ENCODE data around the gene KIF25.

Gene KIF25

DNA sequence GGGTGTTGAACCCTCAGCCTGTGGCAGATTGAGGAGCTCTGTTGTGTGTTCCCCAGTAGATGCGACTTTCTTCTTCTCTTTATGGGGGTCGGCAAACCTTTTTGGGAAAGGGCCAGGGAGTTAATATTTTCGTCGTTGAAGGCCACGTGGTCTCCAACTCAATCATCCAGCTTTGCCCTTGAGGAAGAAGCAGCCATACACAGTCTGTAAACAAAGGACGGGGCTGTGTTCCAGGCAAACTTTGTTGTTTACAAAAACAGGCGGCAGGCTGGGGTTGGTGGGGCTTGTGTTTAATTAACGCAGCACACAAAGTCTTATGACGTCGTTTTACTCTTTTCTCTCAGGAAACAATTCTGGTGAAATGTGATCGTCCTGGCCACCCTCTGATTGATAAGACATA is 20.2 kb downstream of the KIF25 start:
- TF ChIP-seq CSDC2 (CRISPR knock-in tag; IDR thresholded peaks at IDR 0.05) = no peak
- no peak for TF ChIP-seq ZNF70 (CRISPR knock-in tag; IDR thresholded peaks at IDR 0.05)
- ATAC-seq = no peak

DNA sequence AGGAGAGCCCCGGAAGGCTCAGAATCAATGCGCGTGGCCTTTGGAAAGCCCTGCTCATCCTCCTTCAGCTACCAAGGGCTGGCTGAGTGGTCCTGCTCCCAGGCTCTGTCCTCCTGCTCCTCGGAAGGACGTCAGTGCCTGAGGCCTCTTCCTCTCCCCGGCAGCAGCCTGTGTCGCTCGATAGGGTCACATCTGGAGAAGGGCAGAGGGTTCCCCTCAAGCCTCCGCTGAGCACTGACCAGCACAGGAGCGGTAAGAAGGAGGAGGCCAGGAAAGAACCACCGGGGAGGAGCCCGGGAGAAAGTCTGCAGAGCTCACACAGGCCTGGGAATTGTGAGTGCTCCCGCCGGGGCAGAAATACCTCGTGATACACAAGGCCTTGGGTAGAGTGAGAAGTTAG is 21.2 kb downstream of the KIF25 start:
- no peak for ATAC-seq
- TF ChIP-seq TCF4 (CRISPR knock-in tag; IDR thresholded peaks at IDR 0.05; ENCODE audit: borderline replicate concordance) (no peak), OSR1 (CRISPR knock-in tag; IDR thresholded peaks at IDR 0.05) (no peak), GLIS3 (CRISPR knock-in tag; IDR thresholded peaks at IDR 0.05) (no peak), ZC3H10 (CRISPR knock-in tag; IDR thresholded peaks at IDR 0.05) (no peak)
- TF ChIP-seq, protein P1, sequence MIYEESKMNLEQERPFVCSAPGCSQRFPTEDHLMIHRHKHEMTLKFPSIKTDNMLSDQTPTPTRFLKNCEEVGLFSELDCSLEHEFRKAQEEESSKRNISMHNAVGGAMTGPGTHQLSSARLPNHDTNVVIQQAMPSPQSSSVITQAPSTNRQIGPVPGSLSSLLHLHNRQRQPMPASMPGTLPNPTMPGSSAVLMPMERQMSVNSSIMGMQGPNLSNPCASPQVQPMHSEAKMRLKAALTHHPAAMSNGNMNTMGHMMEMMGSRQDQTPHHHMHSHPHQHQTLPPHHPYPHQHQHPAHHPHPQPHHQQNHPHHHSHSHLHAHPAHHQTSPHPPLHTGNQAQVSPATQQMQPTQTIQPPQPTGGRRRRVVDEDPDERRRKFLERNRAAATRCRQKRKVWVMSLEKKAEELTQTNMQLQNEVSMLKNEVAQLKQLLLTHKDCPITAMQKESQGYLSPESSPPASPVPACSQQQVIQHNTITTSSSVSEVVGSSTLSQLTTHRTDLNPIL (CRISPR knock-in tag; IDR thresholded peaks at IDR 0.05; ENCODE audit: low read depth) = no peak

DNA sequence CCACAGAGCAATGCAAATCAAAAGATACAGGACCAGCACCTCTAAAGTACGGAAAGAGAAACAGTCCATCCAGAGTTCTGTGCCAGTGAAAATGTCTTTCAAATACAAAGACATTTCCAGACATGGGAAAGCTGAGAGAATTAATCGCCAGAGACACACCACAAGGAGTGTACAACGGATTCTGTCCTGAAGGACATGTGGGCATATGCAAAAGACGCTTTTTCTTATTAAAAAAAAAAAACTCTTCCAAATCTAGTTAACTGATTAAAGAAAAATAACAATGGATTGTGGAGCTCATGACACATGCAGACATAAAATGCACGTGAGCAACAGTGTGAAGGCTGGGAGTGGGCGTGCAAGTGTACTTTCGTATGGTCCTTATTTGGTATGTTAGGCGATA is 22.8 kb downstream of the KIF25 start:
- ATAC-seq = no peak
- TF ChIP-seq ZNF70 (CRISPR knock-in tag; IDR thresholded peaks at IDR 0.05) = no peak
- no peak for TF ChIP-seq OSR1 (CRISPR knock-in tag; IDR thresholded peaks at IDR 0.05)
- no peak for TF ChIP-seq ZFP30 (CRISPR knock-in tag; IDR thresholded peaks at IDR 0.05)
- no peak for TF ChIP-seq ZC3H10 (CRISPR knock-in tag; IDR thresholded peaks at IDR 0.05)
- TF ChIP-seq, protein P2, sequence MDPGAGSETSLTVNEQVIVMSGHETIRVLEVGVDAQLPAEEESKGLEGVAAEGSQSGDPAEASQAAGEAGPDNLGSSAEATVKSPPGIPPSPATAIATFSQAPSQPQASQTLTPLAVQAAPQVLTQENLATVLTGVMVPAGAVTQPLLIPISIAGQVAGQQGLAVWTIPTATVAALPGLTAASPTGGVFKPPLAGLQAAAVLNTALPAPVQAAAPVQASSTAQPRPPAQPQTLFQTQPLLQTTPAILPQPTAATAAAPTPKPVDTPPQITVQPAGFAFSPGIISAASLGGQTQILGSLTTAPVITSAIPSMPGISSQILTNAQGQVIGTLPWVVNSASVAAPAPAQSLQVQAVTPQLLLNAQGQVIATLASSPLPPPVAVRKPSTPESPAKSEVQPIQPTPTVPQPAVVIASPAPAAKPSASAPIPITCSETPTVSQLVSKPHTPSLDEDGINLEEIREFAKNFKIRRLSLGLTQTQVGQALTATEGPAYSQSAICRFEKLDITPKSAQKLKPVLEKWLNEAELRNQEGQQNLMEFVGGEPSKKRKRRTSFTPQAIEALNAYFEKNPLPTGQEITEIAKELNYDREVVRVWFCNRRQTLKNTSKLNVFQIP (CRISPR knock-in tag; IDR thresholded peaks at IDR 0.05; ENCODE audit: borderline replicate concordance, low read depth) = no peak
- TF ChIP-seq TCF4 (CRISPR knock-in tag; IDR thresholded peaks at IDR 0.05; ENCODE audit: borderline replicate concordance) = no peak
- TF ChIP-seq ZFP3 (CRISPR knock-in tag; IDR thresholded peaks at IDR 0.05) = no peak
- TF ChIP-seq ZNF565 (CRISPR knock-in tag; conservative IDR thresholded peaks at IDR 0.05; ENCODE audit: low read depth) = no peak
- TF ChIP-seq, protein P1 (CRISPR knock-in tag; IDR thresholded peaks at IDR 0.05; ENCODE audit: low read depth) = no peak
- no peak for TF ChIP-seq ARNTL (CRISPR knock-in tag; IDR thresholded peaks at IDR 0.05; ENCODE audit: borderline replicate concordance, low read depth)
- TF ChIP-seq RARB (CRISPR knock-in tag; IDR thresholded peaks at IDR 0.05) = no peak
- no peak for TF ChIP-seq GLIS3 (CRISPR knock-in tag; IDR thresholded peaks at IDR 0.05)

DNA sequence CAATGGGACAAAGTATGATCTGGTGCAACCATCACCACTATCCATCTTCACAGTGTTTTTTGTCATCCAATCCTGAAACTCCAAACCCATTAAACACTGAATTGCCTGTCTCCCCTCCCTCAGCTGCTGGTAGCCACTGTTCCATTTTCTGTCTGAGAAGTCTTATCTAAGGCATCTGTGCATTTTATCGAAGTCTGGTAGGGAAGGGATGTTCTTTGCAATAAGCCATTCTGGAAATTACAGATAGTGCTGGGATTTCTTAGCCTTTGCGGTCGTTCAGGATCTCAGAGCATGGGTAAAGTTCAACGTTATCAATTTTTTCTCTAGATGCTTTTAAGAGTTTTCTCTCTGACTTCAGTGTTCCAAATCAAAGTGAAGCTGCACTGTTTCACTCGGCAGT is 24.1 kb downstream of the KIF25 start:
- TF ChIP-seq ZNF565 (CRISPR knock-in tag; conservative IDR thresholded peaks at IDR 0.05; ENCODE audit: low read depth) (no peak), CSDC2 (CRISPR knock-in tag; IDR thresholded peaks at IDR 0.05) (no peak), ZNF8 (CRISPR knock-in tag; IDR thresholded peaks at IDR 0.05) (no peak), ZFP3 (CRISPR knock-in tag; IDR thresholded peaks at IDR 0.05) (no peak), TCF4 (CRISPR knock-in tag; IDR thresholded peaks at IDR 0.05; ENCODE audit: borderline replicate concordance) (no peak)
- TF ChIP-seq, protein P1 (CRISPR knock-in tag; IDR thresholded peaks at IDR 0.05; ENCODE audit: low read depth) = no peak
- no peak for ATAC-seq

DNA sequence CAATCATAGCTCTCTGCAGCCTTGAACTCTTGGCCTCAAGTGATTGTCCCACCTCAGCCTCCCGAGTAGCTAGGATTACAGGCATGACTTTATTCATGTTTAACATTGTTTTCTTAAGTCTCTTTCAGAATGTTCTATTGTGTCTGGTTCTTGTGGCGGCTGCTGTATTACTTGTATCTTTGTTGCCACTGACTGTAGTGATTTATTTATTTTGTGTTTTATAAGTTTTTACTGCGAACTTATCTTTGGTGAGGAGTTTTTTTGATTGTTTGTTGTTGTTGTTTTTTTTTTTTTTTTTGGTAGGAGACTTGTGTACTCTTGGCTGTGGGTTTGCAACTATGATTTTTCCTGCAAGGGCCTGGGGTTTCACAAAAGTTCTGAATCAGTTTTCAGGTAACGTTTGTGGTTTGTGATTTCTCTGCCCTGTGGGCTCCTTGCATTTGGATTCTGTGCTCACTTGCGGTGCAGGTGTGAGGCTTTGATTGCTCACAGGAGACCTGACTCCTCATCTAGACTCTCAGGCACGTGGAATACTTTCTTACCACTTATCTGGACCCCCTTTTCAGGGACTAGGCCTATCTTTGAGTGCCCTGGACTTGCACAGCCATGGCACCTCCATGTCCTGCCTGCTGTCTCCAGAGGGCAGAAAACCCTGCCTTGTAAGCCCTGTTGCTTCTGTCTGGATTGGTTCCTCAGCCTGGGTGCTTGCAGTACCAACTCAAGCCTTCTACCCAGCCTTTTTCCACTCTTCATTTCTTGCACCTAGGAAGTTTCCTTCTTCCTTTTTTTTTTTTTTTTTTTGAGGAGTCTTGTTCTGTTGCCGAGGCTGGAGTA is 25.2 kb downstream of the KIF25 start:
- no peak for ATAC-seq
- TF ChIP-seq, protein P1 (CRISPR knock-in tag; IDR thresholded peaks at IDR 0.05; ENCODE audit: low read depth) = no peak
- TF ChIP-seq, protein P3, sequence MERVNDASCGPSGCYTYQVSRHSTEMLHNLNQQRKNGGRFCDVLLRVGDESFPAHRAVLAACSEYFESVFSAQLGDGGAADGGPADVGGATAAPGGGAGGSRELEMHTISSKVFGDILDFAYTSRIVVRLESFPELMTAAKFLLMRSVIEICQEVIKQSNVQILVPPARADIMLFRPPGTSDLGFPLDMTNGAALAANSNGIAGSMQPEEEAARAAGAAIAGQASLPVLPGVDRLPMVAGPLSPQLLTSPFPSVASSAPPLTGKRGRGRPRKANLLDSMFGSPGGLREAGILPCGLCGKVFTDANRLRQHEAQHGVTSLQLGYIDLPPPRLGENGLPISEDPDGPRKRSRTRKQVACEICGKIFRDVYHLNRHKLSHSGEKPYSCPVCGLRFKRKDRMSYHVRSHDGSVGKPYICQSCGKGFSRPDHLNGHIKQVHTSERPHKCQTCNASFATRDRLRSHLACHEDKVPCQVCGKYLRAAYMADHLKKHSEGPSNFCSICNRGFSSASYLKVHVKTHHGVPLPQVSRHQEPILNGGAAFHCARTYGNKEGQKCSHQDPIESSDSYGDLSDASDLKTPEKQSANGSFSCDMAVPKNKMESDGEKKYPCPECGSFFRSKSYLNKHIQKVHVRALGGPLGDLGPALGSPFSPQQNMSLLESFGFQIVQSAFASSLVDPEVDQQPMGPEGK (CRISPR knock-in tag; IDR thresholded peaks at IDR 0.05; ENCODE audit: borderline replicate concordance) = no peak
- TF ChIP-seq OSR1 (CRISPR knock-in tag; IDR thresholded peaks at IDR 0.05) (no peak), ISL1 (CRISPR knock-in tag; IDR thresholded peaks at IDR 0.05) (no peak), SNAI2 (CRISPR knock-in tag; IDR thresholded peaks at IDR 0.05) (no peak), ZC3H10 (CRISPR knock-in tag; IDR thresholded peaks at IDR 0.05) (no peak), ZFP3 (CRISPR knock-in tag; IDR thresholded peaks at IDR 0.05) (no peak), BACH2 (CRISPR knock-in tag; IDR thresholded peaks at IDR 0.05; ENCODE audit: borderline replicate concordance) (no peak), ZNF70 (CRISPR knock-in tag; IDR thresholded peaks at IDR 0.05) (no peak), RARB (CRISPR knock-in tag; IDR thresholded peaks at IDR 0.05) (no peak)
- TF ChIP-seq, protein P2 (CRISPR knock-in tag; IDR thresholded peaks at IDR 0.05; ENCODE audit: borderline replicate concordance, low read depth) = no peak
- TF ChIP-seq, protein P4, sequence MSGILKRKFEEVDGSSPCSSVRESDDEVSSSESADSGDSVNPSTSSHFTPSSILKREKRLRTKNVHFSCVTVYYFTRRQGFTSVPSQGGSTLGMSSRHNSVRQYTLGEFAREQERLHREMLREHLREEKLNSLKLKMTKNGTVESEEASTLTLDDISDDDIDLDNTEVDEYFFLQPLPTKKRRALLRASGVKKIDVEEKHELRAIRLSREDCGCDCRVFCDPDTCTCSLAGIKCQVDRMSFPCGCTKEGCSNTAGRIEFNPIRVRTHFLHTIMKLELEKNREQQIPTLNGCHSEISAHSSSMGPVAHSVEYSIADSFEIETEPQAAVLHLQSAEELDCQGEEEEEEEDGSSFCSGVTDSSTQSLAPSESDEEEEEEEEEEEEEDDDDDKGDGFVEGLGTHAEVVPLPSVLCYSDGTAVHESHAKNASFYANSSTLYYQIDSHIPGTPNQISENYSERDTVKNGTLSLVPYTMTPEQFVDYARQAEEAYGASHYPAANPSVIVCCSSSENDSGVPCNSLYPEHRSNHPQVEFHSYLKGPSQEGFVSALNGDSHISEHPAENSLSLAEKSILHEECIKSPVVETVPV (CRISPR knock-in tag; IDR thresholded peaks at IDR 0.05) = no peak
